ENCODE results near the gene ALKAL2. TPM values are rescaled to one million over a fixed set of nuclear protein-coding genes. Genes with fewer than 3 reads are reported as not detected.

Gene ALKAL2
- polyA plus RNA-seq, 1 donor from 2014 or later = not detected

- Histone ChIP-seq H3K4me2 (ENCODE audit: low read length) (peak within 1 kb of the TSS; percentile 96), H3K27ac (ENCODE audit: low read length) (peak within 1 kb of the TSS; percentile 80), H3K9me2 (ENCODE audit: insufficient read depth, low read length) (no peaks in the 10 kb centered on the region), H2AFZ (ENCODE audit: low read depth, low read length) (peak within 1 kb of the TSS; percentile 80), H3K9me3 (ENCODE audit: low read length) (peaks cover 5% of the 10 kb centered on the region), H3K9ac (ENCODE audit: low read length) (peak within 1 kb of the TSS; percentile 88), H3K79me2 (replicated peaks; ENCODE audit: insufficient read depth, low read length) (peaks cover 49% of the 10 kb centered on the region), H3K27me3 (ENCODE audit: insufficient read depth, low read depth, low read length) (no peaks in the 10 kb centered on the region), H3K36me3 (ENCODE audit: insufficient read depth, low read length) (no peaks in the 10 kb centered on the region), H4K20me1 (ENCODE audit: insufficient read depth) (no peaks in the 10 kb centered on the region), H3F3A (ENCODE audit: insufficient read depth, low read length, poor library complexity, severe bottlenecking) (no peaks in the 10 kb centered on the region), H3K4me3 (ENCODE audit: low read length) (peak within 1 kb of the TSS; percentile 97)
- TF ChIP-seq EZH2 (IDR thresholded peaks at IDR 0.05; ENCODE audit: borderline replicate concordance, insufficient read depth, low read length, poor library complexity, severe bottlenecking) (no peak), MXI1 (conservative IDR thresholded peaks at IDR 0.05; ENCODE audit: poor library complexity, severe bottlenecking) (peak; percentile 81), TAF1 (IDR thresholded peaks at IDR 0.05; ENCODE audit: low read depth) (peak; percentile 59), RAD21 (conservative IDR thresholded peaks at IDR 0.05) (peak; percentile 42), REST (IDR thresholded peaks at IDR 0.05; ENCODE audit: borderline replicate concordance) (no peak), POLR2AphosphoS5 (IDR thresholded peaks at IDR 0.05) (peak; percentile 95), EP300 (conservative IDR thresholded peaks at IDR 0.05; ENCODE audit: poor library complexity, severe bottlenecking) (peak; percentile 25), SMC3 (conservative IDR thresholded peaks at IDR 0.05; ENCODE audit: poor library complexity) (peak; percentile 57)
- TF ChIP-seq, protein P1, sequence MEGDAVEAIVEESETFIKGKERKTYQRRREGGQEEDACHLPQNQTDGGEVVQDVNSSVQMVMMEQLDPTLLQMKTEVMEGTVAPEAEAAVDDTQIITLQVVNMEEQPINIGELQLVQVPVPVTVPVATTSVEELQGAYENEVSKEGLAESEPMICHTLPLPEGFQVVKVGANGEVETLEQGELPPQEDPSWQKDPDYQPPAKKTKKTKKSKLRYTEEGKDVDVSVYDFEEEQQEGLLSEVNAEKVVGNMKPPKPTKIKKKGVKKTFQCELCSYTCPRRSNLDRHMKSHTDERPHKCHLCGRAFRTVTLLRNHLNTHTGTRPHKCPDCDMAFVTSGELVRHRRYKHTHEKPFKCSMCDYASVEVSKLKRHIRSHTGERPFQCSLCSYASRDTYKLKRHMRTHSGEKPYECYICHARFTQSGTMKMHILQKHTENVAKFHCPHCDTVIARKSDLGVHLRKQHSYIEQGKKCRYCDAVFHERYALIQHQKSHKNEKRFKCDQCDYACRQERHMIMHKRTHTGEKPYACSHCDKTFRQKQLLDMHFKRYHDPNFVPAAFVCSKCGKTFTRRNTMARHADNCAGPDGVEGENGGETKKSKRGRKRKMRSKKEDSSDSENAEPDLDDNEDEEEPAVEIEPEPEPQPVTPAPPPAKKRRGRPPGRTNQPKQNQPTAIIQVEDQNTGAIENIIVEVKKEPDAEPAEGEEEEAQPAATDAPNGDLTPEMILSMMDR (IDR thresholded peaks at IDR 0.05; ENCODE audit: poor library complexity, severe bottlenecking) = peak; percentile 39
Measured at GRCh38 chr2:264493-265468, 23.1 kb downstream of the ALKAL2 start, which contains the start of gene ACP1. ACP1 (plus strand) TSS chr2:264947; CDS start chr2:264965, 18 bp downstream.

GRCh38 chr2:263774-264492 lies 24.0 kb downstream of the ALKAL2 start, which contains the start of gene SH3YL1:
SH3YL1 (minus strand) TSS chr2:264032; CDS start chr2:263984, 48 bp downstream.
- Histone ChIP-seq H3K4me2 (ENCODE audit: low read length) (peak within 1 kb of the TSS; percentile 96), H3K9ac (ENCODE audit: low read length) (peak within 1 kb of the TSS; percentile 88), H3K27me3 (ENCODE audit: insufficient read depth, low read depth, low read length) (no peaks in the 10 kb centered on the region), H3K4me3 (ENCODE audit: low read length) (peak within 1 kb of the TSS; percentile 97), H3K9me2 (ENCODE audit: insufficient read depth, low read length) (no peaks in the 10 kb centered on the region), H4K20me1 (ENCODE audit: insufficient read depth) (no peaks in the 10 kb centered on the region), H3K79me2 (replicated peaks; ENCODE audit: insufficient read depth, low read length) (peaks cover 40% of the 10 kb centered on the region), H3K9me3 (ENCODE audit: low read length) (peaks cover 5% of the 10 kb centered on the region), H3K27ac (ENCODE audit: low read length) (peak within 1 kb of the TSS; percentile 80), H2AFZ (ENCODE audit: low read depth, low read length) (peak within 1 kb of the TSS; percentile 80), H3F3A (ENCODE audit: insufficient read depth, low read length, poor library complexity, severe bottlenecking) (no peaks in the 10 kb centered on the region), H3K36me3 (ENCODE audit: insufficient read depth, low read length) (no peaks in the 10 kb centered on the region)
- TF ChIP-seq TAF1 (IDR thresholded peaks at IDR 0.05; ENCODE audit: low read depth) (no peak), REST (IDR thresholded peaks at IDR 0.05; ENCODE audit: borderline replicate concordance) (no peak), EP300 (conservative IDR thresholded peaks at IDR 0.05; ENCODE audit: poor library complexity, severe bottlenecking) (no peak), RAD21 (conservative IDR thresholded peaks at IDR 0.05) (no peak), POLR2AphosphoS5 (IDR thresholded peaks at IDR 0.05) (no peak), SMC3 (conservative IDR thresholded peaks at IDR 0.05; ENCODE audit: poor library complexity) (no peak), EZH2 (IDR thresholded peaks at IDR 0.05; ENCODE audit: borderline replicate concordance, insufficient read depth, low read length, poor library complexity, severe bottlenecking) (no peak), MXI1 (conservative IDR thresholded peaks at IDR 0.05; ENCODE audit: poor library complexity, severe bottlenecking) (no peak)
- TF ChIP-seq, protein P1 (IDR thresholded peaks at IDR 0.05; ENCODE audit: poor library complexity, severe bottlenecking) = no peak
